Measurements from ENCODE around the gene ATOH8.
"Not testable (repeated sequence)": the region's sequence is repeated elsewhere in the genome, so short reads cannot be mapped to it uniquely, and the experiment has no call there.

ATOH8 gene

DNA sequence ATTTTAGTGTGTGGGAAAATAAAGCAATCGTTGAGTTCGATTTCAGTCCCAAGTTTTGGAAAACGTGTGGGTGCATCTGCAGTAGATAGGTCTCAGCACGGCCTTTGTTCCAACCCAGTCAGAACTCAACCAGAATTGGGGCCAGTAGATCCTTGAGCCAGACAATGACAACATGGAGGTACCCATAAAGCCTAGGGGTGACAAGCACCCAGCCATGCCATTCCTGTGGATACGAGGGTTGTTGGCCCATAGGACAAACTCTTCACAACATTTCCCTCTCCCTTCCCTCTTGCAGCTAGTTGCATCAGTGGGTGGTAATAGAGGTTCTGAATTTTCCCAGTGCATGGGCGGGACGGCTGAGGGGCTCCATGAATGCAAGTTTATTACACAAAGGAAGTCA lies 74.9 kb downstream of the ATOH8 start:
- no peak for DNase-seq (ENCODE audit: low read depth)

DNA sequence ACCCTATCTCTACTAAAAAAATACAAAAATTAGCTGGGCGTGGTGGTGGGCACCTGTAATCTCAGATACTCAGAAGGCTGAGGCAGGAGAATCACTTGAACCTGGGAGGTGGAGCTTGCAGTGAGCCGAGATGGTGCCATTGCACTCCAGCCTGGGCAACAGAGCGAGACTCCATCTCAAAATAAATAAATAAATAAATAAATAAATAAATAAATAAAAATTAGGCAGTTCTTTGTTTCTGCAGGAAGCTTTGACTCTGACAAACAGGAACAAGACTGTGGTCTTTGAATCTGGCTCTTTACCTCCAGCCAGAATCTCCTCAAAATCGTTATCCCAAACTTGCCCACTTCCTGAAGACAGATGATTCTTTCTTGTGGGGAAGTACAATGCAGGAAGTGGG lies 75.6 kb downstream of the ATOH8 start:
- not testable (repeated sequence) for DNase-seq (ENCODE audit: low read depth)

DNA sequence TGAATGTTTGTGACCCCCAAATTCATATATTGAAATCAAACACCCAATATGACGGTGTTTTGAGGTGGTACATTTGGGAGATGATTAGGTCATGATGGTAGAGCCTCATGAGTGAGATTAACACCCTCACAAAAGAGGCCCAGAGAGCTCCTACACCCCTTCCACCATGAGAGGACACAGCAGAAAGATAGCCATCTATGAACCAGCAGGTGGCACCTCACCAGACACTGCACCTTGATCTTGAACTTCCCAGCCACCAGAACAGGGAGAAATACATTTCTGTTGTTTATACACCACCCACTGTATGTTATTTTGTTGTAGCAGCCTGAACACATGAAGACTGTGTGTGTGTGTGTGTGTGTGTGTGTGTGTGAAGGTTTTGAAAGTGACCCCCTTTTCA lies 76.9 kb downstream of the ATOH8 start:
- no peak for DNase-seq (ENCODE audit: low read depth)

DNA sequence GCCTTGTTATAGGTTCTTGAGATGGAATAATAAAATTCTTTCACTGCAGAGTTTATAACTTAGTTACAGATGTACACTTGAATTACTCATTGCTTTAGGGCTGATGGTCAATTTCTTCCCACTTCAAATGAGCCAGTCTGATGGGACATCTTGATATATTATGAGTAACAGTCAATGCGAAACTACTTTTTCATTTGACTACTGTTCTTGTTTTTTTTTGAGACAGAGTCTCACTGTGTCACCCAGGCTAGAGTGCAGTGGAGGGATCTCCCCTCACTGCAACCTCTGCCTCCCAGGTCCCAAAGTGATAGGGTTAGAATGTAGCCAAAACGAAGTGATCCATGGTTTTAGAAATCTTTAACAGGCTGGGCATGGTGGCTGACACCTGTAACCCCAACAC lies 77.9 kb downstream of the ATOH8 start:
- no peak for DNase-seq (ENCODE audit: low read depth)

DNA sequence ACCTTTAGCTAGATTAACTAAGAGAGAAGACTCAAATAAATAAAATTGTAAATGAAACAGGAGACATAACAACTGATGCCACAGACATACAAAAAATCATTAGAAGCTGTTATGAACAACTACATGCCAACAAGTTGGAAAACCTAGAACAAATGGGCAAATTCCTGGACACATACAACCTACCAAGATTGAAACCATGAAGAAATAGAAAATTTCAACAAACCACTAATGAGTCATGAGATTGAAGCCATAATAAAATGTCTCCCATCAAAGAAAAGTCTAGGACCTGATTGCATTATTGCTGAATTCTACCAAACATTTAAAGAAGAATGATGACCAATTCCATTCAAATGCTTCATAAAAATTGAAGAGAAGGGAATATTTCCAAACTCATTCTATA lies 80.7 kb downstream of the ATOH8 start:
- DNase-seq (ENCODE audit: low read depth), result no peak

All from activated T-helper 1 cell treated with Interleukin-2 at 50 U/mL for 16 hours (primary cell).